Breast epithelium (tissue), 3 donors: ENCODE results near the gene ARHGAP15.

Experiments
- CTCF ChIP-seq, 3 donors: fragments of 450-650 bp; IDR thresholded peaks; one replicate each; pipeline ENCODE4 v1.5.1; 2016 to 2017; ENCODE audit warnings: antibody characterized with exemption in 3 of 3, mild to moderate bottlenecking in 3 of 3, moderate library complexity in 3 of 3
- POLR2A ChIP-seq: fragments of 450-650 bp; IDR thresholded peaks from one replicate; pipeline ENCODE4 v1.6.1; 2016; ENCODE audit warnings: antibody characterized with exemption, mild to moderate bottlenecking, moderate library complexity
- POLR2AphosphoS5 ChIP-seq, 3 donors: sonication (generic); formaldehyde crosslinking; IDR thresholded peaks; one replicate each; pipeline ENCODE4 v1.6.1; 2017; ENCODE audit warnings: antibody characterized with exemption in 3 of 3

GRCh38 chr2:143807192-143807591 lies 678.0 kb downstream of the ARHGAP15 start:
- TF ChIP-seq POLR2A (no peak), CTCF (IDR thresholded peaks at IDR 0.05) (no peak), POLR2AphosphoS5 (IDR thresholded peaks at IDR 0.05) (no peak)
